ENCODE measurements around the gene OR7C1. TPM values are rescaled to one million over a fixed set of nuclear protein-coding genes. Genes with fewer than 3 reads are reported as not detected.

The OR7C1 gene
- total RNA-seq, 6 experiments from 2014 or later: not detected

- H3K4me3 Mint-ChIP-seq: no peak overlapping the region
- no peak for TF ChIP-seq CTCF (IDR thresholded peaks at IDR 0.05)
- no peak for DNase-seq
- H3K9me3 Mint-ChIP-seq: peaks cover 19% of the 10 kb centered on the region; the same call in 1 of the 2 replicates
- peaks cover 5% of the 10 kb centered on the region for H3K36me3 Mint-ChIP-seq (ENCODE audit: low read depth)
- H3K27me3 Mint-ChIP-seq (ENCODE audit: insufficient read depth): peaks cover 3% of the 10 kb centered on the region; the same call in 1 of the 2 replicates
- no peak overlapping the region for H3K27ac Mint-ChIP-seq
- no peaks in the 10 kb centered on the region for H3K4me1 Mint-ChIP-seq (ENCODE audit: low read depth)
Observed at GRCh38 chr19:14764401-14764800, 70.6 kb downstream of the OR7C1 start.

GRCh38 chr19:14763497-14764145 lies 71.4 kb downstream of the OR7C1 start:
- Mint-ChIP-seq H3K27ac (no peak overlapping the region), H3K4me3 (no peak overlapping the region), H3K9me3 (peaks cover 19% of the 10 kb centered on the region; the same call in 1 of the 2 replicates), H3K36me3 (ENCODE audit: low read depth) (peaks cover 5% of the 10 kb centered on the region), H3K4me1 (ENCODE audit: low read depth) (no peaks in the 10 kb centered on the region), H3K27me3 (ENCODE audit: insufficient read depth) (peaks cover 7% of the 10 kb centered on the region)
- TF ChIP-seq CTCF (IDR thresholded peaks at IDR 0.05): no peak
- DNase-seq: no peak

- Mint-ChIP-seq H3K27ac (no peak overlapping the region), H3K27me3 (ENCODE audit: insufficient read depth) (peaks cover 7% of the 10 kb centered on the region), H3K4me3 (no peak overlapping the region), H3K36me3 (ENCODE audit: low read depth) (peaks cover 5% of the 10 kb centered on the region), H3K4me1 (ENCODE audit: low read depth) (no peaks in the 10 kb centered on the region), H3K9me3 (peaks cover 15% of the 10 kb centered on the region; the same call in 1 of the 2 replicates)
- no peak for DNase-seq
- no peak for TF ChIP-seq CTCF (IDR thresholded peaks at IDR 0.05)
Observed at GRCh38 chr19:14762111-14762510, 72.9 kb downstream of the OR7C1 start.

GRCh38 chr19:14761607-14762006 lies 73.4 kb downstream of the OR7C1 start:
- H3K4me3 Mint-ChIP-seq: no peak overlapping the region
- peaks cover 7% of the 10 kb centered on the region for H3K27me3 Mint-ChIP-seq (ENCODE audit: insufficient read depth)
- H3K9me3 Mint-ChIP-seq: peaks cover 15% of the 10 kb centered on the region; the same call in 1 of the 2 replicates
- no peak for TF ChIP-seq CTCF (IDR thresholded peaks at IDR 0.05)
- DNase-seq: no peak
- H3K4me1 Mint-ChIP-seq (ENCODE audit: low read depth): no peaks in the 10 kb centered on the region
- no peak overlapping the region for H3K27ac Mint-ChIP-seq
- H3K36me3 Mint-ChIP-seq (ENCODE audit: low read depth): peaks cover 5% of the 10 kb centered on the region

GRCh38 chr19:14758816-14759215 lies 76.2 kb downstream of the OR7C1 start:
- no peaks in the 10 kb centered on the region; the same call in 1 of the 2 replicates for H3K9me3 Mint-ChIP-seq
- no peaks in the 10 kb centered on the region for H3K4me1 Mint-ChIP-seq (ENCODE audit: low read depth)
- H3K27me3 Mint-ChIP-seq (ENCODE audit: insufficient read depth): peaks cover 3% of the 10 kb centered on the region; the same call in 1 of the 2 replicates
- no peak overlapping the region for H3K27ac Mint-ChIP-seq
- DNase-seq: no peak
- H3K36me3 Mint-ChIP-seq (ENCODE audit: low read depth): no peaks in the 10 kb centered on the region
- no peak for TF ChIP-seq CTCF (IDR thresholded peaks at IDR 0.05)
- no peak overlapping the region for H3K4me3 Mint-ChIP-seq
